GM13977 (cell line): Measurements from ENCODE around the gene CCNB1IP1.

Source experiments
- DNase-seq: peaks from one replicate; pipeline ENCODE4 v3.0.0; 2012; ENCODE audit warnings: low spot score
- CTCF ChIP-seq: IDR thresholded peaks from 2 replicates; pipeline ENCODE4 v1.5.1; 2012; ENCODE audit warnings: mild to moderate bottlenecking, control low read depth; ENCODE audit not compliant: insufficient read depth; ENCODE audit errors: extremely low read depth, missing control alignments
- in situ Hi-C: fragments of 300-500 bp; cut with MboI; formaldehyde crosslinking; loops from one replicate; pipeline ENCODE4 v1.12.0; 2022; ENCODE audit warnings: low sequenced_read_pairs, low pct_unique_long_range_greater_than_20kb, mixed read lengths, inconsistent platforms; ENCODE audit not compliant: unreplicated experiment

CCNB1IP1 gene

GRCh38 chr14:20332788-20333493 is at the start of gene CCNB1IP1:
CCNB1IP1 (minus strand) TSS chr14:20333279; CDS start chr14:20316523, 16,756 bp downstream.
- DNase-seq = peak; percentile 85
- no peak for TF ChIP-seq CTCF
- in situ Hi-C loops = loop anchor here (10.0 kb wide), 1 partner anchor 132 kb away; the partner anchor contains the start of genes PIP4P1 and PNP

- DNase-seq = no peak
- in situ Hi-C loops = no loop called here
- TF ChIP-seq CTCF = no peak
These were observed 49.4 kb upstream of the CCNB1IP1 start for GRCh38 chr14:20382526-20382925.

- TF ChIP-seq CTCF = no peak
- in situ Hi-C loops = no loop called here
- DNase-seq = no peak
These were observed 48.3 kb upstream of the CCNB1IP1 start for GRCh38 chr14:20381341-20381740.

- no peak for TF ChIP-seq CTCF
- DNase-seq = no peak
- in situ Hi-C loops = no loop called here
These were observed 47.6 kb upstream of the CCNB1IP1 start for GRCh38 chr14:20380681-20381080.

GRCh38 chr14:20379743-20380142 is 46.7 kb upstream of the CCNB1IP1 start:
- DNase-seq = no peak
- TF ChIP-seq CTCF = no peak
- in situ Hi-C loops = no loop called here

GRCh38 chr14:20377171-20377570 is 44.1 kb upstream of the CCNB1IP1 start:
- in situ Hi-C loops = no loop called here
- TF ChIP-seq CTCF = no peak
- no peak for DNase-seq
